GM20000 (cell line): ENCODE data around the gene F2RL1.

Experiments used
- DNase-seq: peaks from one replicate; pipeline ENCODE4 v3.0.0; 2012; ENCODE audit warnings: low spot score
- TF ChIP-seq, protein P1 (sequence below): IDR thresholded peaks from 2 replicates; pipeline ENCODE4 v1.5.1; 2012; ENCODE audit warnings: mild to moderate bottlenecking, control low read depth; ENCODE audit errors: extremely low read depth, missing control alignments

Gene F2RL1

DNA sequence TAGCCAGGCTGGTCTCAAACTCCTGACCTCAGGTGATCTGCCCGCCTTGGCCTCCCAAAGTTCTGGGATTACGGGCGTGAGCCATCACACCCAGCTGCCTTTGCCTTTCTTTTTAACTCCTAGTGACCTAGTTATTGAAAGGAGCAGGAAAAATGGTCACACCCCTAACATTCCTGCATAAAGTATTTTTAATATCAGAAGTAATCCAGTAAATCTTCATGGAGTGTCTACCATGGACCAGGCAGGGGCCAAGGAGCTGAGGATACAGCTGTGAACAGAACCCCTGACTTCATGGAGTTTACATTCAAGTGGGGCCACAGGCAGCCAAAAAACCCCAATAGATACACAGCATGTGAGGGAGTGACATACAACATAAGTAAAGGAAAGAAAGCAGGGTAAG is 18.3 kb upstream of the F2RL1 start:
- DNase-seq = no peak
- TF ChIP-seq, protein P1, sequence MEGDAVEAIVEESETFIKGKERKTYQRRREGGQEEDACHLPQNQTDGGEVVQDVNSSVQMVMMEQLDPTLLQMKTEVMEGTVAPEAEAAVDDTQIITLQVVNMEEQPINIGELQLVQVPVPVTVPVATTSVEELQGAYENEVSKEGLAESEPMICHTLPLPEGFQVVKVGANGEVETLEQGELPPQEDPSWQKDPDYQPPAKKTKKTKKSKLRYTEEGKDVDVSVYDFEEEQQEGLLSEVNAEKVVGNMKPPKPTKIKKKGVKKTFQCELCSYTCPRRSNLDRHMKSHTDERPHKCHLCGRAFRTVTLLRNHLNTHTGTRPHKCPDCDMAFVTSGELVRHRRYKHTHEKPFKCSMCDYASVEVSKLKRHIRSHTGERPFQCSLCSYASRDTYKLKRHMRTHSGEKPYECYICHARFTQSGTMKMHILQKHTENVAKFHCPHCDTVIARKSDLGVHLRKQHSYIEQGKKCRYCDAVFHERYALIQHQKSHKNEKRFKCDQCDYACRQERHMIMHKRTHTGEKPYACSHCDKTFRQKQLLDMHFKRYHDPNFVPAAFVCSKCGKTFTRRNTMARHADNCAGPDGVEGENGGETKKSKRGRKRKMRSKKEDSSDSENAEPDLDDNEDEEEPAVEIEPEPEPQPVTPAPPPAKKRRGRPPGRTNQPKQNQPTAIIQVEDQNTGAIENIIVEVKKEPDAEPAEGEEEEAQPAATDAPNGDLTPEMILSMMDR = no peak

DNA sequence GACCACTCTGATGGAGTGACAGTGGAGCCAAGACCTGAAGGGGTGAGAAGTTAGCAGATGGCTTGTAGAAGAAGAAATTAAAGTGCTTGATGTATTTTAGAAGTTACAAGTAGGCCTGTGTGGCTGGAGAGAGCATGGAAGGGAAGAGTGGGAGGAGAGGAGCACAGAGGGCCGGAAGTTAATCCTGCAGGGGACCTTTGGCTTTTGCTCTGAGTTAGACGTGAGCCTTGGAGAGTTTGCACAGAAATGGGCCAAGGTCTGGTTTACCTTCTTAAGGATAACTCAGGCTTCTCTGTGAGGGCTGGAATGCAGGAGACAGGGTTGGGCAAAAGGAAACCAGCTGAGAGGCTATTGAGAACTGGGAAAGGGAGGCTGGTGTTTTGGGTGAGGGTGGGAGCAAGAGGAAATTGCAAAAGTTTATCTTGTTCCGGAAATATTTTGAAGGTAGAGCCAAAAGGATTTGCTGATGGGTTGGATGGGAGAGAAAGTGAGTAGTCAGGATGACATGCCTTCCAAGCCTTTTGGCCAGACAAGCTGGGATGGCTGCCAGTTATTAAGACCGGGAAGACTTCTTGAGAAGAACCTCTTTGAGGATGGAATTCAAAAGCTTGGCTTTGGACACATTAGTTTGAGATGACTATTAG is 17.5 kb upstream of the F2RL1 start:
- no peak for DNase-seq
- TF ChIP-seq, protein P1 = no peak

DNA sequence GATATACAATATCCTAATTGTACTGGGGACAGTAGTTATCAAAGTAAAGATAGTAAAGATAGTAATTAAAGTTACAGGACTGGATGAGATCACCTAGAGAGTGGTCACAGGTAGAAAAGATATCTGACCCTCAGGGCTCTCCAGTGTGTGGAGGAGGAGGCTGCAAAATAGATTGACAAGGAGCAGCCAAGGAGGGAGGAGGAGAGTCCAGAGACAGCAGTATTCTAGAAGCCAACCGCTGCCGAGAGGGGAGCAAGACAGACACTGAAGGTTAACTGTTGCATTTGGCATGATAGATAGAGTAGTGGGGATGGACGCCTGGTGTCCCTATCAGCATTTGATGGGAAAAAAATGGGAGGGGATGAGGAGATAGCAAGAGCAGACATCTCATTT is 17.0 kb upstream of the F2RL1 start:
- no peak for DNase-seq
- TF ChIP-seq, protein P1 = no peak

DNA sequence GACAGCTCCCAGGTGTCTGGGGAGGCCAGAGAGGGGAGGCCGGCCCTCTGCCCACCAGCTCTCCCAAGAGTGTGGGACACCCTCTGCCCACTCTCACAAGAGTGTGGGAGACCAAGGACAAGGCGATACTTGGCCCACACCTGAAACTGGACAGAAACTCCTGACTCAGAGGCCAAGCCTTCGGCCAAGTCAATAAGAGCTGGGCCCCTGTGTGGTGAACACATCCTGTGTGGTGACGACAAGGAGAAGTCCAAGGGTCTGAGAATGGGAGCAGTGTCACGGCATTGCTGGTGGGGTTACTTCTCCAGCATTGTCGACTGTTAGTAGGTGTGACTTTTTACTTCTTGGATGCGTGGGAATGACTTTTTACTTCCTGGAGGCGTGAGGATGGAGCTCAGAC is 14.6 kb upstream of the F2RL1 start:
- no peak for DNase-seq
- TF ChIP-seq, protein P1 = no peak

DNA sequence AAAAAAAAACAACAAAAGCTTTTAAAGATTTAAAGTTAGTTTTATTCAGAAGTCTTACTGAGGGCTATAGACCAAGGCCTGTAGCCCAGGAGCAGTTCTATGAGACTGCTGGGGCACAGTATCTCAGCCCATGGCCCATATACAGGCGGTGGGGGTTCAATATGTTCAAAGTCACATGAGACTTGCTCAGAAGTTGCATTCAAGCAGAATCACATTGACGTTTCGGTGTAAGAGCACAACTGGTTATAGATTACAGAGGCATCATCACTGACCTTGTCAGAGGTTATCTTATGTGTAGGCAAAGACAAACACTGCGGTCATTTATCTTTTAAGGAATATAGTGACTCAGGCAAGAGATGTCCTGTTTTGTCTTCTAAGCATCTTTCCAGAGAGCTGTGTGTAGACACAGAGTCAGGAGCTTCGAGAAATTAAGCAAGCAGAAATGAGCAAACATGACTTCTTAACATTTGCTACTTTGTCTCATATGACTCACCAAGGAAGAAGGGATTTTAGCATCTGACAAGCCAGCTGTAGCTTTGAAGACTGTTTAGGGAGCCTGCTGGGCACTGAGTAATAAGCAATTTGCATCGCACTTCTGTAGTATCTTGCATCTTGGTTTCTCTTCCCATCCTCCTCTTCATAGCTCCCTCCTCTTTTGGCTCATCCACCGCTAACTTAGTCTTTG is 12.9 kb upstream of the F2RL1 start:
- TF ChIP-seq, protein P1 = no peak
- DNase-seq = no peak

DNA sequence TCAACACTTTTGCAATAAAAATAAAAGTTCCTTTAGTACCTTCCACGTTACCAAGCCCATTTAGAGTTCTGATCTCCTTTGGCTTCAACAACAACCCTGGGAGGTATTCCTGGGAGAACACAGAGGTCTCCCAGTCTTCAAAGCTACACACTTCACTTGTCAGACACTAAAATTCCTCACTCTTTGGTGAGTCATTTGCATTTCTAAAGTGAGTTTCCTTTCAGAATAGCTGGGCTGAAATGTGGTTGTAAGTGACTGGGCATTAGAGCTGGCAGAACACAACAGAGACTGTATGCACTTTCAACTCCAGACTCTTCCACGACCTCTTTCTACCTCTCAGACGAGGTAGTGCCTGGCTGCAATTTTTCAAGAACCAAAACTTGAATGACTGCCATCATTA is 11.5 kb upstream of the F2RL1 start:
- DNase-seq = no peak
- TF ChIP-seq, protein P1 = no peak

DNA sequence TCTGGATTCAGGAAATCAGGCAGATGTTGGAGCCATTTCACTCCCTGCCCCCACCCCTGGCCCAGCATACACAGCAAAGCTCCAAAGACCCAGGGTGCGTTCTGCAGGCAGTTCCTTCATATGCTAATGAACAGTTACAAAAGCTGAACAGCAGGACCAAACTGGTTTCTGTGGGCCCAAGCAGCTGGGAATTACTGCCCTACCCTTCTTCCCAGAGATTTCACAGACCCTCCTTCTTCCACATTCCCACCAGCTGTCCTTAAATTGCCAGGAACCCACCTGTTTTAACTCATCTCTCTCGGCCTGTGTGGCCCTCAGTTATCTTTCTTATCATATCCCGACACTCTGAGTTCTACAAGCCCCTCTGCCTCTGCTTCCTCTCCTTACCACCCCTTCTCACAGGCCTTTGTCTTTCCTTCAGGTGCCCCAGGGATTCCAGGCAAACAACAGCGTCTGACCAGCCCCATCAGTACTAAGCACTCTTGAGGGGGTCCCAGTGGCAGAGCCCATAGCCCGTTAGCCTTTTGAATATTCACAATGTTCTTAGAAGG is 10.6 kb upstream of the F2RL1 start:
- no peak for DNase-seq
- TF ChIP-seq, protein P1 = no peak
